GM21576 (cell line): ENCODE data around the gene PHF2.

Experiments used
- ATAC-seq: cut with Tn5 transposase; IDR thresholded peaks from one replicate; pipeline ENCODE4 v1.9.1; 2021; ENCODE audit warnings: mild to moderate bottlenecking, moderate library complexity; ENCODE audit not compliant: unreplicated experiment

Gene PHF2

GRCh38 chr9:93648181-93648580 lies 71.8 kb downstream of the PHF2 start:
- ATAC-seq, result no peak

GRCh38 chr9:93648836-93649235 lies 72.5 kb downstream of the PHF2 start:
- ATAC-seq, result no peak

- no peak for ATAC-seq
Observed at GRCh38 chr9:93649610-93650261, 73.4 kb downstream of the PHF2 start.

GRCh38 chr9:93650448-93650847 lies 74.1 kb downstream of the PHF2 start:
- ATAC-seq, result no peak

- no peak for ATAC-seq
Observed at GRCh38 chr9:93651521-93651950, 75.2 kb downstream of the PHF2 start.

GRCh38 chr9:93652604-93653592 lies 76.5 kb downstream of the PHF2 start:
- ATAC-seq, result no peak

- no peak for ATAC-seq
Observed at GRCh38 chr9:93653760-93654159, 77.4 kb downstream of the PHF2 start.

GRCh38 chr9:93654351-93654961 lies 78.1 kb downstream of the PHF2 start:
- no peak for ATAC-seq

GRCh38 chr9:93655621-93656425 lies 79.4 kb downstream of the PHF2 start:
- ATAC-seq, result no peak

GRCh38 chr9:93656426-93657239 lies 80.2 kb downstream of the PHF2 start:
- no peak for ATAC-seq

GRCh38 chr9:93657331-93658111 lies 81.1 kb downstream of the PHF2 start:
- ATAC-seq, result no peak

- ATAC-seq, result no peak
Observed at GRCh38 chr9:93658184-93658925, 82.0 kb downstream of the PHF2 start.

GRCh38 chr9:93659044-93659836 lies 82.9 kb downstream of the PHF2 start:
- ATAC-seq, result no peak

- ATAC-seq, result no peak
Observed at GRCh38 chr9:93659837-93660177, 83.4 kb downstream of the PHF2 start.

- ATAC-seq, result no peak
Observed at GRCh38 chr9:93660352-93661046, 84.1 kb downstream of the PHF2 start.

GRCh38 chr9:93661591-93661990 lies 85.2 kb downstream of the PHF2 start:
- no peak for ATAC-seq

- no peak for ATAC-seq
Observed at GRCh38 chr9:93662016-93662638, 85.7 kb downstream of the PHF2 start.
